ENCODE data around the gene SULT1B1.

Gene SULT1B1

DNA sequence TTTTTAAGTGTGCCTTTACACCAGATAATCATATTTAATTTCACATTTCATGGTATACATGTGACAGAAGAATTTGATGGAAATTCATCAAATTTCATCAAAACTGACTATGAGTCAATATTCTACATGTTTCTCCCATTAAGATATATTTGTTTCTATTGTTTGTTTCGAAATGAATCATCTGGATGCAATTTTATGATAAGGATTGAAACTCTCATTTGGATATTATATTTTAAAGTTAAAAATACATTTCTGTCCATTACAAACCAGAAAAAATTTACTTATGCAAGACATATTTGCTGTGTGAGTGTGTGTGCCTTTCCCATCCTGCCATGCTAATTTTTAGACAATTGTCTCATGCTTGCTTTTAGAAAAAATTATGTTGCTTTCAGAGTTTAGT, 52.2 kb downstream of the SULT1B1 start:
- Histone ChIP-seq H3K4me1 (ENCODE audit: insufficient read depth, low read length) (no peaks in the 10 kb centered on the region), H2AFZ (ENCODE audit: low read depth, low read length) (no peak overlapping the region), H3K27me3 (ENCODE audit: insufficient read depth, low read length) (no peaks in the 10 kb centered on the region), H3K9me3 (ENCODE audit: low read length) (no peaks in the 10 kb centered on the region), H3K4me3 (ENCODE audit: low read length) (no peak overlapping the region), H3K36me3 (ENCODE audit: insufficient read depth, low read length) (no peaks in the 10 kb centered on the region)

DNA sequence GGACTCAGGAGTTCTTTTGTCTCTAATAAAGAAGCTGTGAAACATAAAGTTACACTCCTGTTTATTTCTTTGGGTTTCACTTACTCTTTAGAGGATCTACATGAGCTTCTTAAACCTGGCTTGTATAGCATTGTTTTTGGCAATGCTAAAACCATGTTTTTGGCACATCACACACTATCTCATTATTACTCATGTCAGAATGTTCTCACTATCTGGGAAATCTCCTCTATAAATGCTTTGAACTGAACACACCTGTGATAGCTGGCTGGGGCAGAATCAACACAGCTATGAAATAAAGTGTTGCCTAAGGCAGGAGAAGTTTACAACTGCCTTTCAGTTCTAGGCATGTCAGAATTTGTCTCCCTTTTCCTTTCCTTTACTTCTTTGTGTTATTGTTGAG, 52.6 kb downstream of the SULT1B1 start:
- Histone ChIP-seq H3K4me1 (ENCODE audit: insufficient read depth, low read length) (no peaks in the 10 kb centered on the region), H2AFZ (ENCODE audit: low read depth, low read length) (no peak overlapping the region), H3K9me3 (ENCODE audit: low read length) (no peaks in the 10 kb centered on the region), H3K27me3 (ENCODE audit: insufficient read depth, low read length) (no peaks in the 10 kb centered on the region), H3K4me3 (ENCODE audit: low read length) (no peak overlapping the region), H3K36me3 (ENCODE audit: insufficient read depth, low read length) (no peaks in the 10 kb centered on the region)

DNA sequence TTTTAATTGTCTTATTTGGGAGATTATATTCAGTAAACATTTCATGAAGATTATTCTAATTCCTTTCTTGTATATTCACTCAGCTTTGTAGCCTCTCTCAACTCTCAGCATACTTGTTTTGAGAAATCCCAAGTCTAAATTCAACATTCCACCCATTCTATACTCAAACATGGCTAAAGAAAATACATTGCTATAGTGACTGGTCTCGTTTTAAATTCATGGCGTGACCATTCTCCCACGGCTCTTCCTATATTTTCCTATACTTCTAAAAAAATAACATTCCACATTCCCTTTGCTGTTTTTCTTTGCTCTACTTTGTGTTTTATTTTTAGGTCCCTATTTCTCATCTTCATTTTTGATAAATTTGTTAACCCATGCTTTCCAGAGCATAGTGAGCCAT, 58.2 kb downstream of the SULT1B1 start:
- no peaks in the 10 kb centered on the region for H3K36me3 ChIP-seq (ENCODE audit: insufficient read depth, low read length)
- no peaks in the 10 kb centered on the region for H3K4me1 ChIP-seq (ENCODE audit: insufficient read depth, low read length)
- H3K9me3 ChIP-seq (ENCODE audit: low read length) = no peaks in the 10 kb centered on the region
- H2AFZ ChIP-seq (ENCODE audit: low read depth, low read length) = no peak overlapping the region
- no peak overlapping the region for H3K4me3 ChIP-seq (ENCODE audit: low read length)
- H3K27me3 ChIP-seq (ENCODE audit: insufficient read depth, low read length) = no peaks in the 10 kb centered on the region

DNA sequence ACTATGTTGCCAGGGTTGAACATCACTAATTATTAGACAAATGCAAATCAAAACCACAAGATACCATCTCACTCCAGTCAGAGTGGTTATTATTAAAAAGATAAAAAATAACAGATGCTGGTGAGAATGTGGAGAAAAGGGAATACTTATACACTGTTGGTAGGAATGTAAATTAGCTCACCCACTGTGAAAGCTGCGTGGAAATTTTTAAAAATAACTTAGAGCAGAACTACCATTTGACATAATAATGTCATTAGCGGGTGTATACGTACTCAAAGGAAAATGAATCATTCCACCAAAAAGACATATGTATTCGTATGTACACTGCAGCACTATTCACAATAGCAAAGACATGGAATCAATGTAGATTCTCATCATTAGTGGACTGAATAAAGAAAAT, 58.7 kb downstream of the SULT1B1 start:
- Histone ChIP-seq H2AFZ (ENCODE audit: low read depth, low read length) (no peak overlapping the region), H3K27me3 (ENCODE audit: insufficient read depth, low read length) (no peaks in the 10 kb centered on the region), H3K9me3 (ENCODE audit: low read length) (no peaks in the 10 kb centered on the region), H3K4me1 (ENCODE audit: insufficient read depth, low read length) (no peaks in the 10 kb centered on the region), H3K36me3 (ENCODE audit: insufficient read depth, low read length) (no peaks in the 10 kb centered on the region), H3K4me3 (ENCODE audit: low read length) (no peak overlapping the region)

DNA sequence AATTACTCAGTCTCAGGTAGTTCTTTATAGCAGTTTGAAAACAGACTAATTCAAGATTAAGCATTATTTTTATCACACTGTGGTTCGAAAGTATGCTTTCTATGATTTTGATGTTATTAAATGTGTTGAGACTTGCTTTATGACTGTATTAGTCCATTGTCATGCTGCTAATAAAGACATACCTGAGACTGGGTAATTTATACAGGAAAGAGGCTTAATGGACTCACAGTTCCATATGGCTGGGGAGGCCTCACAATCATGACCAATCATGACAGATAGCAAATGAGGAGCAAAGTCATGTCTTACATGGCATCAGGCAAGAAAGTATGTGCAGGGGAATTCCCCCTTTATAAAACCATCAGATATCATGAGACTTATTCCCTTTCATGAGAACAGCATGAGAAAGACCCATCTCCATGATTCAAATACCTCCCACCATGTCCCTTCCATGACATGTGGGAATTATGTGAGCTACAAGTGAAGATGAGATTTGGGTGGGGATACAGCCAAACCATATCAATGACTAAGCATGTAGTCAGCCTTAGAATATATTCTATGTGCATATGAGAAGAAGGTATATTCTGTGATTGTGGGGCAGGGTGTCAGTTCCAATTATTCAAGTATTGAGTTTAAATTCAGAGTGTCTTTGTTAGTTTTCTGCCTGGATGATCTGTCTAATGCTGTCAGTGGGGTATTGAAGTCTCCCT, 62.7 kb downstream of the SULT1B1 start:
- no peaks in the 10 kb centered on the region for H3K4me1 ChIP-seq (ENCODE audit: insufficient read depth, low read length)
- no peaks in the 10 kb centered on the region for H3K27me3 ChIP-seq (ENCODE audit: insufficient read depth, low read length)
- H3K36me3 ChIP-seq (ENCODE audit: insufficient read depth, low read length) = no peaks in the 10 kb centered on the region
- no peaks in the 10 kb centered on the region for H3K9me3 ChIP-seq (ENCODE audit: low read length)
- H2AFZ ChIP-seq (ENCODE audit: low read depth, low read length) = no peak overlapping the region
- H3K4me3 ChIP-seq (ENCODE audit: low read length) = no peak overlapping the region

DNA sequence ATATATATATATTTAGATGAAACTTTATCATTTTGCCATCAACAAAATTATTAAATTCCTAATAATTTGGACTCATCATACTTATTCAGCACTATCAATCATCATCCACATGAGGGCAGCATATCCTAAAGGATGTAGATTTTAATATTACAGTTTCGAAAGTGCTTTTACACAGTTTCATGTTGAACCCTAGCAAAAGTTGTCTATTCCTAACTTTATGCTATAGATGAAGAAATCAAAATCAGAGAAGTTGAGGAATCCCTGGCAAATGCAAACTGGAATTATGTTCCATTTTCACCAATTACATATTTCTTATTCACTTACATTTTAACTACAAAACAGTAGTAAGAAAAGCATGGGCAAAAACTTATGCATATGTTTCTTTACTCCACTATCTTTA, 70.8 kb downstream of the SULT1B1 start:
- Histone ChIP-seq H3K36me3 (ENCODE audit: insufficient read depth, low read length) (no peaks in the 10 kb centered on the region), H3K27me3 (ENCODE audit: insufficient read depth, low read length) (no peaks in the 10 kb centered on the region), H3K9me3 (ENCODE audit: low read length) (no peaks in the 10 kb centered on the region), H2AFZ (ENCODE audit: low read depth, low read length) (no peak overlapping the region), H3K4me3 (ENCODE audit: low read length) (no peak overlapping the region), H3K4me1 (ENCODE audit: insufficient read depth, low read length) (no peaks in the 10 kb centered on the region)

DNA sequence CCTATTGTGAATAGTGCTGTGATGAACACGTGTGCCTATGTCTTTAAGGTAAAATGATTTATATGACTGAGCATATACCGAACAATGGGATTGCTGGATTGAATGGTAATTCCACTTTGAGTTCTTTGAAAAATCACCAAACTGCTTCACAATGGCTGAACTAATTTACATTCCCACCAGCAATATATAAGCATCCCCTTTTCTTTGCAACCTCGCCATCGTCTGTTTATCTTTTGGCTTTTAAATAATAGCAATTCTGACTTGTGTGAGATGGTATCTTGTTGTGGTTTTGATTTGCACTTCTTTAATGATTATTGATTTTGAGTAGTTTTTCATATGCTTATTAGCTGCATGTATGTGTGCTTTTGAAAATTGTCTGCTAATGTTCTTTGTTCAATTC, 75.6 kb downstream of the SULT1B1 start:
- Histone ChIP-seq H3K4me3 (ENCODE audit: low read length) (no peak overlapping the region), H3K9me3 (ENCODE audit: low read length) (no peaks in the 10 kb centered on the region), H3K27me3 (ENCODE audit: insufficient read depth, low read length) (no peaks in the 10 kb centered on the region), H2AFZ (ENCODE audit: low read depth, low read length) (no peak overlapping the region), H3K4me1 (ENCODE audit: insufficient read depth, low read length) (no peaks in the 10 kb centered on the region), H3K36me3 (ENCODE audit: insufficient read depth, low read length) (no peaks in the 10 kb centered on the region)
